ENCODE results near the gene NOTCH3.

NOTCH3 gene

DNA sequence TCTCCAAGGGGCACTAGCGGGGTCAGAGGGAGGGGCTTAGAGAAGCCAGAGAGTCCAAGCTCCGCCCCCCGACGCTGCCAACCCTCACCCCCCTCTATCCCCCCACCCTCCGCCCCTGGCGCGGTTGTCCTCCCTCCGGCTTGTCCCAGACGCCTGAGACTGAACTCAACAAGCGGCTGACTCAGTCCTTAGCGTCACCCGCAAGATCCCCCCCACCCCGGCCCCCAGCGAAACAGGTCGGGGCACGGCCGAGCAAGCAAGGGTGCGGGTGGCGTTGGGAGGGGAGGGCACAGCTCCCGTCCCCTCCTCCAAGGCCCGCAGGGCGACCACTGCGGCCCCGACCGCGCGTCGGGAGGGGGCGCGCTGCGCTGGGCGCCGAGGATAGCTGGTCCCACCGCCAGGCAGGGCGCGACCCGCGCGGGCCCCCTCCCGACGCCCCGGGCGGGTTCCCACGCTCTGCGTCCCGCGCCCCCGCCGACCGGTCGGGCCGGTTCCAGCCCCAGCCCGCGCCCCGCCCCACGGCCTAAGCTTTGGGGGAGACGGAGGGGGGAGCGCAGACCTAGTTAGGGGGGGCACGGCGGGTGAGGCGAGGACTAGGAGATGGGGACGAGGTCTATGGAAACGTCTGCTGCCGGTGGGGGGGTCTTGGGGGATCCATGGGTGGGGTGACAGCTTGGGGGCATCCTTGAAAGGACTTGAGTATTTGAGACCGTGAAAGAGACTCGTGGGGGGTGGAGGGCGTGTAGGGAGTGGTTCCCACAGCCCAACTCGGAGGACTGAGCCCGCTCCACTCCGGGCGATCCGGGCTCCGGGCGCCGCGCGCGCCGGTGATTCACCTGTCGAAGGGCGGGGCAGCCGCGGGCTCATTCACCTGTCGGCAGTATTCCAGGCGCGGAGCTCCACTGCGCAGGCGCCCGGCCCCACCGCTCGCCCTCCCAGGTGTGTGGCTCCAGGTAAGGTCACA lies 5.1 kb downstream of the NOTCH3 start:
- no peak for DNase-seq

DNA sequence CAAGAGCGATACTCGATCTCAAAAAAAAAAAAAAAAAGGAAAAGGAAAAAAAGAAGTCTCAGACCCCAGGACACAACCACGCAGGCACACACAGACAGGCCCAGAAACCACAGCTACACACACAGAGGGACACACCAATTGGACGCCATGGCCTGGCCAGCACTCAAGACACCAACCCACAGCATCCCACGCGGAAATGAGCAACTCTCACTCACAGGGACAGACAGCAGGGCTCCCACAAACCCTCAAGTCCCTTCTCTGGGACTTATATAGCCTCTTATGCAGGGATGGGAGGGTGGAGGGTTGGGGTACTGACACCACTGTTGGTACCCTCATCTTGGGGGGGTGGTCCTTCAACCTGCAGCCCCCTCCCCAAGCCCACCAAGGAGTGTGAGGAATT lies 5.9 kb downstream of the NOTCH3 start:
- DNase-seq: no peak

DNA sequence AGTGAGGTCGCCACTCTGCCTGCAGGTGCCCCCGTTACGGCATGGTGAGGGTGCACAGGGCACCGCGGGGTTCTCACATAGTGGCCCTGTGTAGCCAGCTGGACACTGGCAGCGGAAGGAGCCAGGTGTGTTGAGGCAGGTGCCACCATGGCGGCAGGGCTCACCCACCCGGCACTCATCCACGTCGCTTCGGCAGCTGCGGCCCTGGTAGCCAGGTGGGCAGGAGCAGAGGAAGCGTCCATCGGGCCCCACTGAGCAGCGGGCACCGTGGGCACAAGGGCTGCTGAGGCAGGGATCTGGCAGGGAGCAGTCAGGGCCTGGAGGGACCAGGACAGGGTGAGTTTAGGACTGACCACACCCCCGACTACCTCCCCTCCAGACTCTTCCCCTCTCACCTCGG lies 8.8 kb downstream of the NOTCH3 start:
- no peak for DNase-seq

DNA sequence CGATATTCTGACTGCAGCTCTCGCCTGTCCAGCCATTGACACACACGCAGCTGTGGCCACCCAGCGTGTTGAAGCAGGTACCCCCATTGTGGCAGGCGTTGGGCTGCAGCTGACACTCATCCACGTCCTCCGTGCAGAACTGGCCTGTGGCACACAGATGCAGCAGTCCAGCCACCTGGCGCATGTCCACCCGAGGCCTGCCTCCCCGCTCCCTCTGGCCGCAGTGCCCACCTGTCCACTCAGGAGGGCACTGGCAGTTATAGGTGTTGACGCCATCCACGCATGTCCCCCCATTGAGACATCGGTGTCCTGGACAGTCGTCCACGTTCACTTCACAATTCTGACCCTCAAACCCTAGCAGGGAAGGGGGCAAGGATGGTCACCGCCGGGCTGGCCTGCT lies 9.3 kb downstream of the NOTCH3 start:
- DNase-seq: no peak

DNA sequence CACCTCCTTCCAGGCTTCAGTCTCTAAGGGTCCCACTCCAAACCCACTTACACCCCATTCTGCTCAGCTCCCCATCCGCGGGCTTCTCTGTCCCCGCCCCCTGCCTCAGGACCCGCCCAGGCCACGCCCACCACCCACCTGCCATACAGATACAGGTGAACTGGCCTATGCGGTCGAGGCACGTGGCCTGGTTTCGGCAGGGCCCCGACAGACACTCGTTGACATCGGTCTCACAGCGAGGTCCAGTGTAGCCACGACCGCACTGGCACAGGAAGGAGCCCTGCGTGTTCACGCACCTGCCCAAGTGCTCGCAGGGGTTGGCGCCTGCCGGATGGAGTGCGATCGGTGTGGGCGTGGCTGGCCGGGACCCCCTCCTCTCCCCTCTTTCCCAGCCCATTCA lies 11.9 kb downstream of the NOTCH3 start:
- DNase-seq: no peak

DNA sequence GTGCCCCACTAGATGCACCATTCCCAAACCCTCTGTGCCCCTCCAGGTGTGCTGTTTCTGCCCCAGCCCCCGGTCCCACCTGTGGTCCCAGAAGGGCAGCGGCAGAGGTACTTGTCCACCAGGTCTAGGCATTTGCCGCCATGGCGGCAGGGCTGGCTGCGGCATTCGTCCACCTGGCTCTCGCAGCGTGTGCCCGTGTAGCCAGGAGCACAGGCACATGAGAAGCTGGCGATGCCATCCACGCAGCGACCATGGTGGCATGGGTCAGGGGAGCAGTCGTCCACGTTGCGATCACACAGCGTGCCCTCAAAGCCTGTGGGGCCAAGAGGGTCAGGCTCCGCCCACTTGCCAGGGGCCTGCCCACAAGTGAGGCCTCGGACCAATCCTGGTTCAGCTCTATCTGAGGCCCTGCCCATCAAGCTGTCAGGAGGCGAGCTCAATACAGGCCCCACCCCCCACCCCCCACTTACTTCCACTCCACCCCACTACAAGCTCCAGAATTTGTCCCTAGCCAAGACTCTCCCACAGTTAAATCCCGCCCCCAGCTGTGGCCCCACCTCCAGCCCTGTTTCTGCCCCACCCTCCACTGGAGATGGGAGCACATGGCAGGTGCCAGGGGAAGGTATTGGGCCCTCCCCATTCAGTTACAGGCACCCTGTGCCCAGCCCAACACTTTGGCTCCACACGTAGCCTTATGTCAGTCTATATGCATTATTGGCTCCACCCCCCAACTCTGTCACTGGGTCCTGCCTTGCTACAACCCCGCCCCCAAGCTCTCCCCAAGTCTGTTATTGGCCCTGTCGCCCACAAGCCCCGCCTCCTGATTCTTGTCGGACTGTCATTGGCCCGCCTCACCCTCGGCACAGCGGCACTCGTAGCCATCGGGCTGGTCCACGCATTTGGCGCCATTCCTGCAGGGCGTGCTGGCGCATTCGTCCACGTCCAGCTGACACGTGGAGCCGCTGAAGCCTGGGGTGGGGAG lies 13.5 kb downstream of the NOTCH3 start:
- DNase-seq: no peak

DNA sequence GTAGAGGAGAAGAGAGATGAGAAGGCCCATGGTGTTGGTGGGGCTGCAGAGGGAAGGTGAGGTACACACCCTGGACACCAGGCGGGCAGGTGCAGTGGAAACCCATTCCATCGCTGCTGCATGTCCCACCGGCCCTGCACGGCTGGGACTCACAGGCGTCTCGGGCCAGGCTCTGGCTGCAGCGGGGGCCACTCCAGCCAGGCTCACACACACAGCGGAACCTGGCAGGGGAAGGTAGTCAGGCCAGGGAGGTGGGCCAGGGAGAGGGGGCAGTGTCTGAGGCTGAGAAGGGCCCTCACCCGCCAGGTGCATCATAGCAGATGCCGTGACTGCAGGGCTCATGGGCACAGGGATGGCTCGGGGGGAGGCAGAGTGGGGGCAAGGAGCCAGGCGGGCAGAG lies 15.6 kb downstream of the NOTCH3 start:
- no peak for DNase-seq

DNA sequence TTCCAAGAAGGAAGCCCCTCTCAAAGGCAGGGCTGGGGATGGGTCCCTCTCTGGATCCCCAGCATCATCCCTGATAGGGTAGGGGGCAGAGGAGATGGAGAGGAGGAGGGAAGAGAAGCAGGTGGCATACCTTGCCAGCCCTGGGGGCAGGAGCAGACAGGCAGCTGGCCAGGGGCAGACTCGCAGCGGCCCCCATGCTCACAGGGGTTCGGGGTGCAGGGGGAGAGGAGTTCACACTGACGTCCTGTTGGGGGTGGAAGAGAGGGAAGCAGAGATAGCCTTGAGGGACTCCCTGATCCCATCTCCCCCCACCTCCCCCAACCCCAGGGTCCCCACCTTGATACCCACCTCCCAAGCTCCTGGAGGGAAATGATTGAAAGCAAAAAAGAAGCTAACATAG lies 16.0 kb downstream of the NOTCH3 start:
- no peak for DNase-seq

DNA sequence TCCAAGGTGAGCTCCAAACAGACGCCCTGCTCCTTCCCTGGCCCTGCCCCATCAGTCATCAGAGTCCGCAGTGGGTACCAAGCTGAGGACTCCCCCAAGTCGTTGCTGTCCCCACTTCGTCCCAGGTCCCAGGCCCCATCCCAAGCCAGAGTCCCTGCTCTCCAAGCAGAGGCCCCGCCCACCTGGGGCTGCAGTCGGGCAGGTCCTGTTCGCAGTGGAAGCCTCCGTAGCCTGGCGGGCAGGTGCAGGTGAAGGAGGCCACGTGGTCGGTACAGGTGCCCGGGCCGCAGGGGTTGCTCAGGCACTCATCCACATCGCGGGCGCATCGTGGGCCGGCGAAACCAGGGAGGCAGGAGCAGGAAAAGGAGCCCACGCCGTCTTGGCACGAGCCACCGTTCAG lies 19.4 kb downstream of the NOTCH3 start:
- DNase-seq: no peak

DNA sequence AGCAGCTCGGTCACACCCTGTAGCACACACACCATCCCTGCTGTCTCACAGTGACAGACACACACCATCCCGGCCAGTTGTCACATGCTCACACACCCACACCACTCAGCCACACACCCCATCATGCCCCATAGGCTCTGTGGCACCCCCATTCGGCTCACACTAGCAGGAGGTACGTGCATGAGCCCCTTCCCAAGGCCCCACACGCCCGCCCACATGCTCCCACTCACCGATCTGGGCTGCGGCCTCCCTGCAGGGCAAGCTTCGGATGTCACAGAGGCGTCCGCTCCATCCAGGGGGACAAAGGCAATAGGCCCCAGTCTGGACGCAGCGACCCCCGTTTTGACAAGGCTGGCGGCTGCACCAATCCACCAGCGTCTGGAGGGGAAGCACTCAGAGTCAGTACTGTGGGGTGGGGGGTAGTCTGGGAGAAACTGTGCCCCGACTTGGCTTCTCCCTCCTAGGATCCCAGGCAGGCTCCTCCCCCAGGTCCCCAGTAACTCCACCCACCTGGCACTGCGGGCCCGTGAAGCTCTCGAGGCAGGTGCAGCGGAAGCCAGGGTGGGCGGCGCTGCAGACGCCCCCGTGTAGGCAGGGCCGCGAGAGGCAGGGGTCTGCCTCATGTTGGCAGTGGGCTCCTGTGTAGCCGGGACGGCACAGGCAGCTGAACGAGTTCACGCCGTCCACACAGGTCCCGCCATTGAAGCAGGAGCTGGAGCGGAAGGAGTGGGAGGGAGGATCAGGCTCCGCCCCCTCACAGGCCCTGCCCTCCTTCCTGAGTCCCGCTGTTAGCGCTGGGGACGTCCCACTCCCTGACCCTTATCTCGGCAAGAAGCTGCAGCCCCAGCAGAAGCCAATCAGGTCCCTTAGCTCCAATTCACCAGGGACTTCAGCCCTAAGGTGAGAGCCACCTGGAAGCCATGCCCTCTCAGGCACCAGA lies 20.1 kb downstream of the NOTCH3 start:
- DNase-seq: no peak

DNA sequence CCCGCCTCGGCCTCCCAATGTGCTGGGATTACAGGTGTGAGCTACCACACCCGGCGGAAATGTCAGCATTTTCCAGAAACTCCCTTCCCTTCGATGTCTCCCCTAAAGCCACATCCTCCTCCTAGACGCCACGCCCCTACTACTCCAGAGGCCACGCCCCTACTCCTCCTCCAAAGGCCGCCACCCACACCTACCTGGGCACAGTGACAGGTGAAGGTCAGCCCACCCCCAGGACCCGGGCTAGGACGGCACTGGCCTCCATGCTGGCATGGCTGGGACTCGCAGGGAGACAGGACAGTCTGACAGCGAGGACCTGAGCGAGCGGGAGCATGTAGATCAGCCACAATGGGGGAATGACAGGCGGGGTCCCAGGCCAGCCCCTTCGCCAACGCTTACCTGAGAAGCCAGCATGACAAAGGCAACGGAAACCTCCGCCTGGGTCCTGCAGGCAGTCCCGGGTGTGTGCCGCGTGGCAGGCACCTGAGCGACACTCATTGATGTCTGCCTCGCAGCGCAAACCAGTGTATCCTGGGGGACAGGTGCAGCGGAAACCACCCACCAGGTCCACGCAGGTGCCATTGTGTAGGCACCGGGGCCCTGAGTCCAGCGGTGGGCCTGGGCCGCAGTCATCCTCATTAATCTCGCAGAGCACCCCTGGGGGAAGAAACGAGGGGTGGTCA lies 22.0 kb downstream of the NOTCH3 start:
- DNase-seq: no peak

DNA sequence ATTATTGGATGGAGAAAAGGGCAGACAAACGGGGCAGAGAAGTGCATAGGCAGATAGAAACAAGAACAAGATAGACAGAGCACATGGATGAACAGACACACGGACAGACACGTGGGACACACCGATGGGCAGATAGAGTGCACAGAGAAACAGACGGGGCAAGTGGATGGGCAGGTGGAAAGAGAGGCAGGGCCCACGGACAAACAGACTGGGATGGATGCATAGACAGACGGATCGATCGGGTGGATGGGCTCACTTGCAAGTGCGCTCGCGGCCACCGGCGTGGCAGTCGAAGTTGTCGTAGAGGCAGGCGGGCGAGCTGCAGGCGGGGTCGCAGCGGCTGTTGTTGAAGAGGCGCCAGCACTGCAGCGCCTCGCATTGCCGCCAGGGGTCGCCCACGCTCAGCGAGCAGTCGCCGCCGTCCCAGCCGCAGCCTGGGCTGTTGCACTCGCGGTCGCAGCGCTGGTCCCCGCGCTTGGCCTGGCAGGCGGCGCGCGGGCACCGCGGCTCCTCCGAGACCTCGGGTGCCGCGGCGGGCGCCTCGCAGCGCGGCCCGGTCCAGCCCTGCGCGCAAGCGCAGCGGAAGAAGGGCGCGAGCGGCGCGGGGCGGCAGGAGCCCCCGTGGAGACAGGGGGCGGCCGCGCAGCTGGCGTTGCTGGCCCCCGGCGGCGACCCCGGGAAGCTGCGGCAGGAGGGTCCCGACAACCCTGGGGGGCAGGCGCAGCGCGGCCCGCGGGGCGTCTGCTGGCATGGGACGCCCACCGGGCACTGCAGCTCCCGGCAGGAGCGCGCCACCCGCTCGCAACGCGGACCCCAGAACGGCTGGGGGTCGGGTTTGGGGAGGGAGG lies 23.3 kb downstream of the NOTCH3 start:
- DNase-seq: peak; percentile 40

DNA sequence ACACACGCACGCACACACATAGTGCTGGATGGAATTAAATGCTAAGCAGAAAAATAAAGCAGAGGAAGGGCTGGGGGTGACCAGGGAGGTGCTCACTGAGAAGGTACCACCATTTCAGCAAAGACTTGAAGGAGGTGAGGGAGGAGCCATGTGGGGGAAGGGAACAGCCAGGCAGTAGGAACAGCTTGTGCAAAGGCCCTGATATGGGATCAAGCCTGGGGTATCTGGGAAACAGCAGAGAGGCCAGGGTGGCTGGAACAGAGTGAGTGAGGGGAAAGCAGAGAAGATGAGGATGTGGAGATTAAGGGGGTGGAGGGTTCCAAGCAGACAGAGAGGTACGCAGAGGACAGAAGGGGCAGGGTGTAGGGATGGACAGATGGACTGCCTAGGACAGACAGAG lies 25.2 kb downstream of the NOTCH3 start:
- no peak for DNase-seq

DNA sequence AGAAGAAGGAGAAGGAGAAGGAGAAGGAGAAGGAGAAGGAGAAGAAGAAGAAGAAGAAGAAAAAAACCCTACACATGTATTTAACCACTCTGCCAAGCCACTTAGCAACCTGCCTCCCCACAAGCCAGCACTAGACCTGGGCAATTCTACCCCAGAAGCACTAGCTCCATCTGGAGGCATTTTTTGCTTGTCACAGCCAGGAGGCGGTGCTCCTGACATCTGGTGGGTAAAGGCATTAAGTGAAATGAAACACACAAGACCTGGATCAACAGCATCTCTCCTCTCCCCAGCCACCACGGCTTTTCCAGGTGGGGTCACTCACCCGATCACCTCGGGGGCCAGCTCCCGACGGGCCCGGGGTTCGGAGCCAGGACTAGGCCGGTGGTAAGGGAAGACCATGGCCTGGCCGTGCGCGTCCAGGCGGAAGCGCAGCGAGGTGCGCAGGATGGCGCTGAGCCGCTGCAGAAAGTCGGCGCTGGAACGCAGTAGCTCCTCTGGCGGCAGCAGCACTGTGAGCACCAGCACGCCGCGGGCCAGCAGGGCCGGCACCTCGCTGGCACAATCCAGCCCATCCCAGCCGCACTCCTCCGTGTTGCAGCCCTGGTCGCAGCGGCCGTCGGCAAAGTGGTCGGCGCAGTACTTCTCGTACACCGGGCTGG lies 26.9 kb downstream of the NOTCH3 start:
- no peak for DNase-seq

DNA sequence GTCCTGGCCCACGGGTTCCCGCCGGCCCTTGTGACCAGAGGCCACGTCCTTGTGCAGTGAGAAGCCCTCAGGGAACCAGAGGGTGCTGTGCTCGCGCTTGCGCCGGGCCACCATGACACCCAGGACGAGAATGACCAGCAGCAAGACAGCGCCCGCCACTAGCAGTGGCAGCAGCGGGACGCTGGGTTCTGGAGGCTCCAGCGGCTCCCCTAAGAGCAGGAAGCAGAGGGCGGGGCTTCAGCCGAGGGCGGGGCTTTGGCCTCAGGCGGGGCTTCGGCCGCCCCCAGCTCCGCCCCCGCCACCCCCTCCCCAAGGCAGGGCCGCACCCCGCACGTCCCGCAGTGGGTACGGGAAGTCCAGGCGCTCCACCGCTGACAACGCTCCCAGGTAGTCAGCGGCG lies 30.4 kb downstream of the NOTCH3 start:
- DNase-seq: no peak

DNA sequence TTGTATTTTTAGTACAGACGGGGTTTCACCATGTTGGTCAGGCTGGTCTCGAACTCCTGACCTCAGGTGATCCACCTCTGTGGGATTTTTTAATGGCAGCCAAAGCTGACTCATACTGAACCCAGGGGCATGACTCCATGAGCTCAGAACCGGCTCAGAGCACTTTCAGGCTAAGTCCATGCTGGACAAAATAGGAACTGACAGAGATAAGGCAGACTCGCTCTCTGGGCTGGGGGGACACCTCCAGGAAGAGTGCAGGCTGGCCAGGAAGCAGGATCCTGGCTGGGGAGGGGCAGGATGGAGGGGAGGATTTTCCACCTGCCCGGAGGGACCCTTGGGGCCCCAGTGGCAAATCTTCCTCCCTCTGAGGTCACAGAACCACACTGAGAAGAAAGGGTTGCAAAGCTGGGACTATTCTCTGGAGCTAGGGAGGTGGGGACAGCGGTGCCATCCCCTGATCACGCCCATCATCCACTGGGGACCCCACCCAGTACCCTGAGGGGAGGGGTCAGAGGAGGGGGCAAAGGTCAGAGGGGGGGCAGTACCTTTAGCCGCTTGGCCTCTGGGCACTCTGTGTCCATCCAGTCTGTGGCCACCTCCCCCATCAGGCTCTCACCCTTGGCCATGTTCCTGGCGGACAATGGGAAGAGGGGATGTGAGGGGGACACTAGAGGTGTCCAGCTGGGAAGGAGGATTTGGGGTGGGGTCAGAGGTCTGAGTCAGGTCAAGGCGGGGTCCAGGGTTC lies 31.1 kb downstream of the NOTCH3 start:
- no peak for DNase-seq

DNA sequence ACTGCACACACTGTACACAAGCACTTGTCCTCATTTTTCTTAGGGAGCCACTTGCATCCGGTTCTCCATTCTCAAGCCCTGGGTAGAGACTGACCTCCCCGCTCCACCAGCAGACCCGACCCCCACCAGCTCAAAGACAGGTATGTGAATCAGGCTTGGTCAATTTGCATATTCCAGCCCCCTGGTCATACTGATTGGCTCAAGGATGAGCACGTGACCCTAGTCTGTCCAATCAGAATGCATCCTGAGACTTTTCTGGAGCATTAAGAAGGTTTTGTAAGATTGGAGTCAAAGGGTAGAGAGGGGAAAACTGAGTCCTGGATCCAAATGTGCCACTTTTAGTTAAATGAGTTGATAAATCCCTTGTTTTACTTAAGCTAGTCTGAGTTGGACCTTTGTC lies 34.1 kb downstream of the NOTCH3 start:
- DNase-seq: no peak

DNA sequence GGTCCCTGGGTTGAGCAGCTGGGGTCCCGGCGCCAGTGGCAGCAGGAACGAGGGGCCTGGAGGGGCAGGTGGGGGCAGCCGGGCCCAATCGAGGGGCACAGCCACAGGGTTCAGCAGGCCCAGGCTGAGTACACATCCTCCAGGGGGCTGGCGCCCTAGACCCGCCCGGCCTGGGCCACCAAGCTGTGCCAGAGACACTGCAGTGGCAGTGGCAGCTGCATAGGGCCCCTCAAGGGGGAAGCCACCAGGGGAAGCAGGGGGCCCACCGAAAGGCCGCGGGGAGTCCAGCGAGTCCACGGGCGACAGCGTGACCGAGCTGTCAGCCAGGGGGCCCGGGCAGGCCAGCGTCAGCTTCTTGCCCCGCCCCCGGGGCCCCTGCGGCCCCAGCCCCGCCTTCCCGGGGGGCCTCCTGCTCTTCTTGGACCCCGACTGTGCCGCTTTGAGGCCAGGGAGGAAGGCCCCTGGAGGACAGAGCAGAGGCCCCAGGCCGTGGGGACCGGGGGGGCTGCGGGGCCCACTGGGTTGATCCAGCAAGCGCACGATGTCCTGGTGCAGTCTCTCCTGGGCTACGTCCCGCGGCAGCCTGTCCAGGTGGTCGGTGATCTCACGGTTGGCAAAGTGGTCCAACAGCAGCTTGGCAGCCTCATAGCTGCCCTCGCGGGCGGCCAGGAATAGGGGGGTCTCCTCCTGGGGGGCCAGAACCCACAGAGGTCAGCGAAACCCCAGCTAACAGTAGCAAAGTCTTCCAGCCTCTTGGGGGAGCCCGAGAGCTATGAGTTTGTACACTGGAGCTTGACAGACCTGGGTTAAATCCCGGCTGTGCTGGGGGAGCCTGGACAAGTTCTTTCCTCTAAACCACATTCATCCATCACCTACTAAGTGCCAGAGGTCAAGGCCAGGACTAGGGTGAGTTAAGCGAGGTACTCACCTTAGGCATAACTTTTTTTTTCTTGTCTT lies 39.5 kb downstream of the NOTCH3 start:
- DNase-seq: no peak

All from GOT3 (cell line).